Trophoblast cell (in vitro differentiated cells and primary cell): ENCODE results near the gene PIK3CB.

Source experiments
- DNase-seq, 2 donors: peaks; one replicate each; pipeline ENCODE4 v3.0.0-alpha.2; 2016
- H2AFZ ChIP-seq: 2 replicates; pipeline ENCODE4 v1.6.1; 2013; ENCODE audit warnings: low read length, moderate library complexity, mild to moderate bottlenecking; ENCODE audit not compliant: insufficient read depth, poor library complexity
- H2AK5ac ChIP-seq: 2 replicates; pipeline ENCODE4 v1.6.1; 2013; ENCODE audit warnings: mild to moderate bottlenecking, low read length
- H2BK120ac ChIP-seq: 2 replicates; pipeline ENCODE4 v1.6.1; 2013; ENCODE audit warnings: low read length, mild to moderate bottlenecking, moderate library complexity; ENCODE audit not compliant: insufficient read depth, poor library complexity
- H2BK12ac ChIP-seq: 2 replicates; pipeline ENCODE4 v1.6.1; 2013; ENCODE audit warnings: mild to moderate bottlenecking, low read length, moderate library complexity
- H2BK5ac ChIP-seq: 2 replicates; pipeline ENCODE4 v1.6.1; 2013; ENCODE audit warnings: low read length, low read depth, moderate library complexity, mild to moderate bottlenecking; ENCODE audit not compliant: poor library complexity
- H3K14ac ChIP-seq: 2 replicates; pipeline ENCODE4 v1.6.1; 2013; ENCODE audit warnings: mild to moderate bottlenecking, low read length
- H3K18ac ChIP-seq: 2 replicates; pipeline ENCODE4 v1.6.1; 2013; ENCODE audit warnings: mild to moderate bottlenecking, low read length
- H3K23ac ChIP-seq: 2 replicates; pipeline ENCODE4 v1.6.1; 2013; ENCODE audit warnings: low read length
- H3K27ac ChIP-seq: 2 replicates; pipeline ENCODE4 v1.5.1; 2013; ENCODE audit warnings: low read depth, mild to moderate bottlenecking, inconsistent platforms, low read length, moderate library complexity
- H3K27me3 ChIP-seq: 2 replicates; pipeline ENCODE4 v1.6.1; 2013; ENCODE audit warnings: inconsistent platforms, mild to moderate bottlenecking, low read length, moderate library complexity; ENCODE audit not compliant: insufficient read depth
- H3K36me3 ChIP-seq, 2 experiments: 1 replicate in 1 of 2; 2 replicates in 1 of 2; pipeline ENCODE4 v1.6.1; 2013; ENCODE audit warnings: low read length in 2 of 2, mild to moderate bottlenecking in 2 of 2, moderate library complexity in 1 of 2; ENCODE audit not compliant: insufficient read depth in 2 of 2, control insufficient read depth in 1 of 2
- H3K4ac ChIP-seq: 2 replicates; pipeline ENCODE4 v1.6.1; 2013; ENCODE audit warnings: low read depth, mild to moderate bottlenecking, low read length, moderate library complexity
- H3K4me1 ChIP-seq, 2 experiments: 1 replicate in 1 of 2; 2 replicates in 1 of 2; pipeline ENCODE4 v1.6.1; 2013; ENCODE audit warnings: low read length in 2 of 2, mild to moderate bottlenecking in 2 of 2, moderate library complexity in 1 of 2; ENCODE audit not compliant: insufficient read depth in 2 of 2, control insufficient read depth in 1 of 2
- H3K4me2 ChIP-seq: 2 replicates; pipeline ENCODE4 v1.6.1; 2013; ENCODE audit warnings: inconsistent platforms, mild to moderate bottlenecking, low read length, moderate library complexity
- H3K4me3 ChIP-seq: 2 replicates; pipeline ENCODE4 v1.5.1; 2013; ENCODE audit warnings: mild to moderate bottlenecking, low read depth, low read length, inconsistent platforms
- H3K79me1 ChIP-seq: one replicate; pipeline ENCODE4 v1.6.1; 2013; ENCODE audit warnings: low read length
- H3K79me2 ChIP-seq: 2 replicates; pipeline ENCODE4 v1.6.1; 2013; ENCODE audit warnings: low read length, mild to moderate bottlenecking; ENCODE audit not compliant: control insufficient read depth, insufficient read depth, poor library complexity
- H3K9ac ChIP-seq: 2 replicates; pipeline ENCODE4 v1.6.1; 2013; ENCODE audit warnings: mild to moderate bottlenecking, low read length
- H3K9me3 ChIP-seq: 2 replicates; pipeline ENCODE4 v1.6.1; 2013; ENCODE audit warnings: low read depth, mild to moderate bottlenecking, control low read depth, inconsistent platforms, low read length; ENCODE audit not compliant: insufficient read depth
- H4K12ac ChIP-seq: 2 replicates; pipeline ENCODE4 v1.6.1; 2013; ENCODE audit warnings: low read depth, mild to moderate bottlenecking, low read length, moderate library complexity
- H4K8ac ChIP-seq: 2 replicates; pipeline ENCODE4 v1.6.1; 2013; ENCODE audit warnings: low read depth, mild to moderate bottlenecking, low read length, moderate library complexity
- H4K91ac ChIP-seq: one replicate; pipeline ENCODE4 v1.6.1; 2013; ENCODE audit warnings: low read depth, mild to moderate bottlenecking, low read length, moderate library complexity
- WGBS: extraction: QIAGEN DNeasy Blood & Tissue Kit; methylation state at CpG from one replicate; pipeline ENCODE4 v1.1.7; 2013; ENCODE audit warnings: missing lambda C conversion rate; ENCODE audit not compliant: insufficient read length, insufficient coverage; ENCODE audit errors: extremely low coverage; 5-methylcytosine and 5-hydroxymethylcytosine counted together

PIK3CB gene

GRCh38 chr3:138712086-138712485 is 122.6 kb downstream of the PIK3CB start:
- H3K9ac ChIP-seq = no peak overlapping the region
- no CpG with 5 or more reads among the region's 4 CpGs for WGBS
- no peak overlapping the region for H3K14ac ChIP-seq
- no peak overlapping the region for H4K12ac ChIP-seq
- H3K79me2 ChIP-seq = no peaks in the 10 kb centered on the region
- H4K8ac ChIP-seq = no peak overlapping the region
- H3K27me3 ChIP-seq = no peaks in the 10 kb centered on the region
- H2BK120ac ChIP-seq = no peak overlapping the region
- H2BK12ac ChIP-seq = no peak overlapping the region
- no peak overlapping the region for H3K4me3 ChIP-seq
- no peaks in the 10 kb centered on the region for H3K4me1 ChIP-seq
- H3K9me3 ChIP-seq = no peaks in the 10 kb centered on the region
- no peak overlapping the region for H2AFZ ChIP-seq
- no peak overlapping the region for H3K27ac ChIP-seq
- H3K36me3 ChIP-seq = peaks cover 2 to 7% of the 10 kb centered on the region in 2 experiments
- H3K79me1 ChIP-seq = no peaks in the 10 kb centered on the region
- no peak overlapping the region for H3K4me2 ChIP-seq
- no peak overlapping the region for H2AK5ac ChIP-seq
- no peak overlapping the region for H4K91ac ChIP-seq
- H3K18ac ChIP-seq = no peak overlapping the region
- no peak for DNase-seq
- no peak overlapping the region for H3K4ac ChIP-seq
- H3K23ac ChIP-seq = no peak overlapping the region
- no peak overlapping the region for H2BK5ac ChIP-seq

DNA sequence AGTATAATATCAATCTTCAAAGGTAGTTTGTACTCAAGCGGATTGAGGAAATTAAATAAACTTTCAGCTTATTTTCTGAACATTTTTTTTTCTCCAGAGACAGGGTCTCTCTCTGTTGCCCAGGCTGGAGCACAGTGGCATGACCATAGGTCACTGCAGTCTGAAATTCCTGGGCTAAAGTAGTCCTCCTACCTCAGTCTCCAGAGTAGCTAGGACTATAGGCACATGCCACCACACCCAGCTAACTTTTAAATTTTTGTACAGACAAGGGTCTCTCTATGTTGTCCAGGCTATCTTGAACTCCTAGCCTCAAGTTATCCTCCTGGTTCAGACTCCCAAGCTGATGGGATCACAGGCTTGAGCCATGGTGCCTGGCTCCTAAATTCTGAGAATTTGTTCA is 129.1 kb downstream of the PIK3CB start:
- no CpG with 5 or more reads among the region's 1 CpG for WGBS
- Histone ChIP-seq H3K27me3 (no peaks in the 10 kb centered on the region), H3K27ac (no peak overlapping the region), H3K4ac (no peak overlapping the region), H4K12ac (no peak overlapping the region), H3K4me2 (no peak overlapping the region), H3K4me3 (no peak overlapping the region), H2BK120ac (no peak overlapping the region), H3K4me1 (no peaks in the 10 kb centered on the region), H2AK5ac (no peak overlapping the region), H3K9ac (no peak overlapping the region), H2BK5ac (no peak overlapping the region), H3K23ac (no peak overlapping the region), H2AFZ (no peak overlapping the region), H3K14ac (no peak overlapping the region), H3K36me3 (peaks cover under 1 to 2% of the 10 kb centered on the region in 2 experiments), H3K18ac (no peak overlapping the region), H4K8ac (no peak overlapping the region), H3K9me3 (no peaks in the 10 kb centered on the region), H4K91ac (no peak overlapping the region), H3K79me1 (no peaks in the 10 kb centered on the region), H2BK12ac (no peak overlapping the region), H3K79me2 (no peaks in the 10 kb centered on the region)
- no peak for DNase-seq

DNA sequence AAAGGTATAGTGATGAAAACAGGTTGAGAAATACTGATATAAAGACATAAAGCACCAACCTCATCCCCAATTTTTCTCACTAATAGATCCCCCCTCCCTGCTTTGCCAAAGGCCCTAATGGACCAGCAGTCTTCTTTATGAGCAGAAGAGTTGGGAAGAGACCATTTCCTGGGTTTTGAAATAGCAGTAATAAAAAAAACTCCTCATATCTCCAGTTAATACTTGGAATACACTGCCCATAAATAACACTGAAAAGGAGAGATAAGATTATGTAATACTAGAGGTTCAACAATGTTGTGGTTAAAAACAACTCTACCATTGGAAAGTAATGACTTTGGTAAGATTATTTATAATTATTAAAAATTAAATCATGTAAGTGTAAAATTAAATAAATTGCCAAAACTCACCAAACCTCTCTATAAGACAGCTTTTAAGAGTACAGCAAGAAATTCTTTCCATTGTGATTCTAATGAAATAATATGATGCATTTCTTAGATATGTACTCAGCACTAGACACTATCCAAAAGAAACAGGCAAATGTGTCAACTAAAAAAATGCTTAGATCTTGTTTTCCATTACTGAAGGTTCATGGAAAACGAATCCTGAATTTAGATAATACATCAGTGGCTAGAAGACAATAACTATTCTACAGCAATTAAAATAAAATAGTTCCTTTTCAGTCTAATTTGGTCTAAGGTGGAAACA is 137.9 kb downstream of the PIK3CB start:
- no CpG with 5 or more reads among the region's 1 CpG for WGBS
- Histone ChIP-seq H3K79me1 (no peaks in the 10 kb centered on the region), H3K9me3 (no peaks in the 10 kb centered on the region), H3K79me2 (no peaks in the 10 kb centered on the region), H4K91ac (no peak overlapping the region), H3K4me1 (no peaks in the 10 kb centered on the region), H3K36me3 (peaks cover 4 to 6% of the 10 kb centered on the region in 2 experiments), H2AK5ac (no peak overlapping the region), H3K4ac (no peak overlapping the region), H3K27ac (no peak overlapping the region), H4K12ac (no peak overlapping the region), H2AFZ (no peak overlapping the region), H3K4me3 (no peak overlapping the region), H4K8ac (no peak overlapping the region), H3K18ac (no peak overlapping the region), H3K14ac (no peak overlapping the region), H2BK5ac (no peak overlapping the region), H2BK120ac (no peak overlapping the region), H3K4me2 (no peak overlapping the region), H3K9ac (no peak overlapping the region), H3K23ac (no peak overlapping the region), H2BK12ac (no peak overlapping the region), H3K27me3 (no peaks in the 10 kb centered on the region)
- DNase-seq = no peak

DNA sequence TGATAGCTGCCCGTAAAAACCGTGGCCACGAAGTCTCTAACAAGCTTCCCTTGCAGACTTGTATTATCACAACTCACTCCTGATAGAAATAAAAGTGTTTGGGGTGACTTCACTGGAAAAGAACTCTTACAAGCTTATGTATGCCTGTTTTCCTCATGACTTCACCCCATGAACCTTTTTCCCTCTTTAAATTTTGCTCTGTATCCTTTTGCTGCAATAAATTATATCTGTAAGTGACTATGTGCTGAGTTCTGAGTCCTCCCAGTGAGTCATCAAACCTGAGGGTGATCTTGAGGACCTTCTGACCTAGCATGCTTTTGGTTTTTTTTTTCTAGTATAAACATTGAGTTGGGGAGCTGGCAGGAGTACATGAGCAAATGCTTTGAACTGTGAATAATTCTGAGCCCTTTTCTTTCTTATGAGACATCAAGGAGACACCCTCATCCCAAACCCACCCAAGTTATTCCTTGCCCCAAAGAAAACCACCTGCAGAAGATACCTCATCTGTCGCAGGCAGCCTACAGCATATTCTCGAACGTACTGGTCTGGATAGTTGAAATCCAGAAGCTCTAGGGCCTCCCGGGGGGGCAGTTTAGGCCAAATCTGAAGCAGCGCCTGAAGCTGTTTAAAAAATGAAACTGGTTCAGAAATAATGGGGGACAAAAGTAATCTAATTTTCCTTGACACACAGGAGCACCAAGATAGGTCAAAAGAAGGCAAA is 140.3 kb downstream of the PIK3CB start:
- Histone ChIP-seq H3K79me1 (no peaks in the 10 kb centered on the region), H3K27me3 (no peaks in the 10 kb centered on the region), H3K23ac (peak overlapping the region; percentile 58), H3K4me3 (no peak overlapping the region), H3K9me3 (no peaks in the 10 kb centered on the region), H3K4me2 (no peak overlapping the region), H3K27ac (no peak overlapping the region), H4K12ac (no peak overlapping the region), H2BK120ac (no peak overlapping the region), H3K79me2 (no peaks in the 10 kb centered on the region), H2BK12ac (no peak overlapping the region), H4K91ac (no peak overlapping the region), H3K4ac (no peak overlapping the region), H3K4me1 (no peaks in the 10 kb centered on the region), H2AFZ (no peak overlapping the region), H3K9ac (no peak overlapping the region), H4K8ac (no peak overlapping the region), H2AK5ac (no peak overlapping the region), H2BK5ac (no peak overlapping the region), H3K18ac (no peak overlapping the region), H3K36me3 (peaks cover 4 to 5% of the 10 kb centered on the region in 2 experiments), H3K14ac (no peak overlapping the region)
- no peak for DNase-seq
- no CpG with 5 or more reads among the region's 8 CpGs for WGBS
